Ishikawa (cell line): ENCODE measurements around the gene EDARADD.

Experiments
- CEBPB ChIP-seq: IDR thresholded peaks from 2 replicates; pipeline ENCODE4 v1.6.1; 2012
- CREB1 ChIP-seq: IDR thresholded peaks from 2 replicates; pipeline ENCODE4 v1.6.1; 2012; ENCODE audit warnings: low read depth
- EP300 ChIP-seq: IDR thresholded peaks from 2 replicates; pipeline ENCODE4 v1.6.1; 2012; ENCODE audit warnings: borderline replicate concordance
- MAX ChIP-seq: IDR thresholded peaks from 2 replicates; pipeline ENCODE4 v1.6.1; 2012
- REST ChIP-seq: IDR thresholded peaks from 2 replicates; pipeline ENCODE4 v1.6.1; 2012; ENCODE audit warnings: low read depth, mild to moderate bottlenecking
- TEAD4 ChIP-seq: IDR thresholded peaks from 2 replicates; pipeline ENCODE4 v1.6.1; 2012

- TF ChIP-seq MAX (no peak), REST (no peak), TEAD4 (no peak), CREB1 (no peak), CEBPB (no peak), EP300 (no peak)
Observed at GRCh38 chr1:236509203-236509602, 115.1 kb downstream of the EDARADD start.
